AG04450 (cell line): Measurements from ENCODE around the gene OTC. TPM values are rescaled to one million over a fixed set of nuclear protein-coding genes. Genes with fewer than 3 reads are reported as not detected.

Experiments used
- CTCF ChIA-PET: fragments of 300-600, 350-600 bp; formaldehyde crosslinking; extraction: SDS; loops from one replicate; lab custom pipeline; 2022; ENCODE audit warnings: antibody characterized with exemption, inconsistent platforms; lab: Charles Lee
- POLR2A ChIA-PET: fragments of 350-600 bp; formaldehyde crosslinking; extraction: SDS; loops from one replicate; lab custom pipeline; 2021; ENCODE audit warnings: antibody characterized with exemption, inconsistent platforms; lab: Yijun Ruan, JAX
- DNase-seq: peaks from one replicate; pipeline ENCODE4 v3.0.0-alpha.2; 2011; ENCODE audit warnings: low read depth, low spot score
- H3K27ac ChIP-seq: one replicate; pipeline ENCODE4 v1.5.1; 2012; ENCODE audit warnings: low read depth, low read length, control low read depth
- H3K27me3 ChIP-seq: one replicate; pipeline ENCODE4 v1.6.0; 2012; ENCODE audit warnings: low read length; ENCODE audit not compliant: control insufficient read depth, insufficient read depth
- H3K4me3 ChIP-seq: 2 replicates; pipeline ENCODE4 v1.5.1; 2011; ENCODE audit warnings: mild to moderate bottlenecking, low read depth, low read length, control low read depth
- H3K9me3 ChIP-seq: 2 replicates; pipeline ENCODE4 v1.5.1; 2012; ENCODE audit warnings: low read length; ENCODE audit not compliant: control insufficient read depth, insufficient read depth
- polyA plus RNA-seq: library from polyadenylated mRNA; depleted of rRNA; stranded (reverse); fragments of >200 nt; gene quantifications from 2 replicates; pipeline ENCODE4 v1.2.3, GENCODE V29; 2011
- TF ChIP-seq, protein P1 (sequence below): IDR thresholded peaks from 2 replicates; pipeline ENCODE4 v1.5.1; 2011; ENCODE audit warnings: low read depth, low read length, control low read depth, inconsistent platforms

OTC gene
- polyA plus RNA-seq, 1 experiment: not detected

DNA sequence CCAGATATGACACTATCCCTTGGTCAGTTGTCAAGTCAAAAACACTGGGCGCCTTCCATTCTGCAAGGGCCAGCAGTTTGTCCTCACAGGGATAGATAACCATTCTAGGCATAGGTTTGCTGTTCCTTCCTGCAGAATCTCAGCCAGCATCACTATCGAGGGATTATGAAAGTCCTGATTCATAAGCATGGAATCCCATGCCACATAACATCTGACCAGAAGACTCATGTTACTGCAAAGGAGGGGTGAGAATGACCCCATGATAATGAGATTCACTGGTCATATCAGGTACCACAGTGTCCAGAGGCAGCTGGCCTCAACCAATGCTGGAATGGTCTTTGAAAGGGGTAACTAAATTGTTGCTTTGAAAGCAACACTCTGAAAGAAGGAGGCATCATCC is 84.7 kb downstream of the OTC start:
- TF ChIP-seq, protein P1, sequence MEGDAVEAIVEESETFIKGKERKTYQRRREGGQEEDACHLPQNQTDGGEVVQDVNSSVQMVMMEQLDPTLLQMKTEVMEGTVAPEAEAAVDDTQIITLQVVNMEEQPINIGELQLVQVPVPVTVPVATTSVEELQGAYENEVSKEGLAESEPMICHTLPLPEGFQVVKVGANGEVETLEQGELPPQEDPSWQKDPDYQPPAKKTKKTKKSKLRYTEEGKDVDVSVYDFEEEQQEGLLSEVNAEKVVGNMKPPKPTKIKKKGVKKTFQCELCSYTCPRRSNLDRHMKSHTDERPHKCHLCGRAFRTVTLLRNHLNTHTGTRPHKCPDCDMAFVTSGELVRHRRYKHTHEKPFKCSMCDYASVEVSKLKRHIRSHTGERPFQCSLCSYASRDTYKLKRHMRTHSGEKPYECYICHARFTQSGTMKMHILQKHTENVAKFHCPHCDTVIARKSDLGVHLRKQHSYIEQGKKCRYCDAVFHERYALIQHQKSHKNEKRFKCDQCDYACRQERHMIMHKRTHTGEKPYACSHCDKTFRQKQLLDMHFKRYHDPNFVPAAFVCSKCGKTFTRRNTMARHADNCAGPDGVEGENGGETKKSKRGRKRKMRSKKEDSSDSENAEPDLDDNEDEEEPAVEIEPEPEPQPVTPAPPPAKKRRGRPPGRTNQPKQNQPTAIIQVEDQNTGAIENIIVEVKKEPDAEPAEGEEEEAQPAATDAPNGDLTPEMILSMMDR: no peak
- DNase-seq: no peak
- POLR2A ChIA-PET: no interaction called here

DNA sequence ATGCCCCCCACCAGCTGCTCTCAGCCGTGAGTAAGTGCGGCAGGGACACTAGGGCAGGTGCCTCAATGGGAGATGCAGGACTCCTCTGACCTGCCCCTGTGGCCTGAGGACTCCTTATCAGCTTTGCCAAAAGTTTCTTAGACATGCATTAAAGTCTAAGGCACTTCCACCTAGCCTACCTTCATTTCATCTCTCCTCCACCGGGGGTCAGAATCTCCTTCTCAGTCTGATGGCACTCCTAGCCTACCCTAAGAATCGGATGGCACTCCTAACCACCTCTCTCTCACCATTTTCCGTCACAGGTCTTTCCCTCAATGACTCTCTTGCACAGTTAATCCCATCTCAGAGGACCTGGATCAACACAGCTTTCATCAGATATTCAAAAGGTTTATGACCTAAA is 85.9 kb downstream of the OTC start:
- CTCF ChIA-PET: no interaction called here
- H3K27ac ChIP-seq: no peak overlapping the region
- no peak for DNase-seq
- H3K4me3 ChIP-seq: no peak overlapping the region
- POLR2A ChIA-PET: no interaction called here
- TF ChIP-seq, protein P1: no peak
- no peaks in the 10 kb centered on the region for H3K9me3 ChIP-seq
- no peaks in the 10 kb centered on the region for H3K27me3 ChIP-seq

More for the DNA sequence above, 84.7 kb downstream of the OTC start:
- H3K4me3 ChIP-seq: no peak overlapping the region
- no peaks in the 10 kb centered on the region for H3K27me3 ChIP-seq
- no peaks in the 10 kb centered on the region for H3K9me3 ChIP-seq
- no peak overlapping the region for H3K27ac ChIP-seq
- CTCF ChIA-PET: no interaction called here

DNA sequence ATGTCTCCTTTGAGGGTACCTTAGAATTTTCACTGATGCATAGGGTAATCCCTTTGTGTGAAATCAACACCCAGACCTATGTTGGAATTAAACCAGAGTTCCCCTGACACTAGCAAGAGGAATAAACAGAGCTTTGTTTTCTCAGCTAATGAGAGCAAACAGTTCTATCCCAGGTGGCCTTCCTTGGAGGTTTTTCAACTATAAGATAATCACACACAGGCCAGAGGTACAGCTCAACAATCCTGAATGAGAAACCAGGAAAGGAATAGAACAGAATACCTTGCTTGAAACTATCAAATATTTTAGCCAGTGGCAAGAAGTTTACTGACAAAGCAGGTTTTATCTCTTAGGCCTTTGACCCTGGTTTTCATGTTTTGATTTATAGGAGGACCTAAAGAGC is 100.2 kb downstream of the OTC start:
- TF ChIP-seq, protein P1: no peak
- ChIA-PET POLR2A (no interaction called here), CTCF (no interaction called here)
- Histone ChIP-seq H3K4me3 (no peak overlapping the region), H3K9me3 (no peaks in the 10 kb centered on the region), H3K27me3 (no peaks in the 10 kb centered on the region), H3K27ac (no peak overlapping the region)
- DNase-seq: no peak

DNA sequence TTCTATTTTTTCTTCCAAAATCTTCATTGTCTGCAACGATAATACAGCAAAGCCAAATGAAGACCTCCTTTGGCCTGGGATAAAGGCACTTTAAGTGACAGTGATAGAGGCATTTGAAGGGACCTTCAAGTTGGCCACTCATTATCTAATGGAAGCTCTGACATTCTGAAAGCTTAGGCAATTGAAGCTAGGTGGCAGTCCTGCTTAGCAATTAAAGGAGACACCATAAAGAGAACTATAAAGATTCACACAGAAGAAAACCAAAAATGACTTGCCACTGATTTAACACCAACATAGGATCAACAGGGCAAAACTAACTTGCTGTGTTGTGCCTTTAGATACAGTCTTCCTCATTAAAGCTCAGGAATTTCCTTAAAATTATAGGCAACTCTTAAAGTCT is 105.7 kb downstream of the OTC start:
- no peaks in the 10 kb centered on the region for H3K27me3 ChIP-seq
- TF ChIP-seq, protein P1: no peak
- no peaks in the 10 kb centered on the region for H3K9me3 ChIP-seq
- H3K27ac ChIP-seq: no peak overlapping the region
- POLR2A ChIA-PET: no interaction called here
- CTCF ChIA-PET: no interaction called here
- no peak overlapping the region for H3K4me3 ChIP-seq
- DNase-seq: no peak

DNA sequence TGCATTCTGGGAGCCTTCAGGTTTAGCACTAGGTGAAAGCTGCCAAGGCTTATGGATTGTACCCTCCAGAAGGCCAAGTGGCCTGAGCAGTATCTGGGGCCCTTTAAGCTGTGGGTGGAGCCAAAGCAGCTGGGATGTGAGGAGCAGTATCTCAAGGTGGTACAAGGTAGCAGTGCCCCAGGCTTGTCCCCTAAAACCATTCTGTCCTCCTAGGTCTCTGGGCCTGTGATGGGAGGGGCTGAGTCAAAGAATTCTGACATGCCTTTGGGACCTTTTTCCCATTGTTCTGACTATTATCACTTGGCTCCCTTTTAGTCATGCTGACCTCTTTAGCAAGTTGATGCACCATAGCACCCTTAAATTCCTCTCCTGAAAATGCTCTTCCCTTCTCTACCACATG is 109.9 kb downstream of the OTC start:
- TF ChIP-seq, protein P1: no peak
- ChIA-PET CTCF (no interaction called here), POLR2A (no interaction called here)
- H3K27ac ChIP-seq: no peak overlapping the region
- no peaks in the 10 kb centered on the region for H3K9me3 ChIP-seq
- no peak overlapping the region for H3K4me3 ChIP-seq
- DNase-seq: no peak
- H3K27me3 ChIP-seq: no peaks in the 10 kb centered on the region
